ENCODE data around the gene MEIOC. TPM values are rescaled to one million over a fixed set of nuclear protein-coding genes. Genes with fewer than 3 reads are reported as not detected.
"Not testable (repeated sequence)": the region's sequence is repeated elsewhere in the genome, so short reads cannot be mapped to it uniquely, and the experiment has no call there.

MEIOC gene
- total RNA-seq, 1 donor from 2014 or later, result not detected

DNA sequence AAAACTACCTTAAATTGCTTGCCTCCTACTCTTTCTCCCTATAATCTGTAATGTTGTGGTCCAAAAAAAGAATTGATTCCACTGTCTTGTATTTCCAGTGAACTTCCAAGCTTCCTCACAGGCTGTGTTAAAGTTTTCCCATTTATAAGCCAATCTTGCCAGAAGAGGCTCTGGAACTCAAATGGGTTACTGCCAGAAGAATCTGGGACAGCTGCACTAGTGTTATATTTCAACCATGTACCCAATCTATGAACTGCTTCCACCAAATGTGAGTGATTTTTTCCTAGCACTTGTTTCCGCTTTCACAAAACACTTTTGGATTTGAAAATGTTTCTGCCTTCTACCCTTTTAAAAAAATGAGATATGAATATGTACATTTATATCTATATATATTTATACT is 31.5 kb downstream of the MEIOC start:
- Histone ChIP-seq H3K4me3 (no peak overlapping the region), H3K9me3 (replicated peaks) (no peaks in the 10 kb centered on the region), H3K27me3 (ENCODE audit: low read depth) (no peaks in the 10 kb centered on the region), H3K36me3 (peaks cover 18% of the 10 kb centered on the region), H3K4me1 (peaks cover 37% of the 10 kb centered on the region), H3K27ac (replicated peaks) (no peak overlapping the region)
- TF ChIP-seq, protein P1, sequence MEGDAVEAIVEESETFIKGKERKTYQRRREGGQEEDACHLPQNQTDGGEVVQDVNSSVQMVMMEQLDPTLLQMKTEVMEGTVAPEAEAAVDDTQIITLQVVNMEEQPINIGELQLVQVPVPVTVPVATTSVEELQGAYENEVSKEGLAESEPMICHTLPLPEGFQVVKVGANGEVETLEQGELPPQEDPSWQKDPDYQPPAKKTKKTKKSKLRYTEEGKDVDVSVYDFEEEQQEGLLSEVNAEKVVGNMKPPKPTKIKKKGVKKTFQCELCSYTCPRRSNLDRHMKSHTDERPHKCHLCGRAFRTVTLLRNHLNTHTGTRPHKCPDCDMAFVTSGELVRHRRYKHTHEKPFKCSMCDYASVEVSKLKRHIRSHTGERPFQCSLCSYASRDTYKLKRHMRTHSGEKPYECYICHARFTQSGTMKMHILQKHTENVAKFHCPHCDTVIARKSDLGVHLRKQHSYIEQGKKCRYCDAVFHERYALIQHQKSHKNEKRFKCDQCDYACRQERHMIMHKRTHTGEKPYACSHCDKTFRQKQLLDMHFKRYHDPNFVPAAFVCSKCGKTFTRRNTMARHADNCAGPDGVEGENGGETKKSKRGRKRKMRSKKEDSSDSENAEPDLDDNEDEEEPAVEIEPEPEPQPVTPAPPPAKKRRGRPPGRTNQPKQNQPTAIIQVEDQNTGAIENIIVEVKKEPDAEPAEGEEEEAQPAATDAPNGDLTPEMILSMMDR (IDR thresholded peaks at IDR 0.05; ENCODE audit: borderline replicate concordance), result no peak
- intact Hi-C loops (cut with micrococcal nuclease), result no loop called here
- no peak for DNase-seq

DNA sequence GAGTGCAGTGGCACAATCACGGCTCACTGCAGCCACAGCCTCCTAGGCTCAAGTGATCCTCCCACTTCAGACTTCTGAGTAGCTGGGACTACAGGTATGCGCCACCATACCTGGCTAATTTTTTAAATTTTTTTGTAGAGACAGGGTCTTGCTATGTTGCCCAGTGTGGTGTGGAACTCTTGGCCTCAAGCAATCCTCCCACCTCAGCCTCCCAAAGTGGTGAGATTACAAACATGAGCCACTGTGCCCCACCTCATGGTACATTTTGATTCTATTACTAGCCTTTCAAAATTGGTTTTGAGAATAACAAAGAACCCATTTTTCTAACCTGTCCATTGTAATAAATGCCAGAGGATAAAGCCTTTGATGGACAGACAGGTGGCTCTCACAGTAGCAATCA is 31.9 kb downstream of the MEIOC start:
- no peak for DNase-seq

DNA sequence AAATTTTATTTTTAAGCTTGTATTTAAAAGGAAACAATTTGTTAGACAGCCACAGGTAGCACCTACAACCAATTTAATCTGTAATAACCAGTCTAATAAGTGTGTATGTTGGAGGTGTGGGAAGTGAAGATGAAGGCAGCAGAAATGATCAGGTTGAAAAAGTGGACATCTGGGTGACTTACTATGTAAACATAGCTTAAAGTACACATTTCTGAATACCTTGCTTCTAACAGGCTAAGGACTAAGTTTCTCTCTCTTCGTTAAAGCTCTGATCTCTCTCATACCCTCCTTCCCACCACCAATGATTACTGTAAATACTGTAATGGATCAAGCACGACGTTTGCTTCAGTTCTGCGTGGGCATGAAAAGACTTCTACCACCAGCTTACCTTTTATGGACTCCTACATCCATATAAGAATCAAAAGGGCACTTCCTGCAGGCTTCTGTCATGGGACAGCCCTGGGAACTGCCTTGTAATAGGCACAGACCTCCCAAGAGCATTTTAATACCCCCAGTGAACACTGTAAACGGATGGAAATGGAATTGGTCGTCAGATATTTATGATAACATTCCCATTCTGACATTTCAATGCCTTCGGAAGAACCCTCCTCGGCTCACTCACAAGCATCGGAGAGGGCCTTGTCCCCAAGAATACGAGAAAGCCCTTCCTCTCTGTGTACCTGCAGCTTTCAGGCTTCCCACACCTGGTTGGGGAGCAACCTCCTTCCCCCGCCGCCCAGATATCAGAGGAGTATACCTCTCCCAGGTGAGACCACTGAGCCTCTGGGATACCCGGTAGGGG is 32.6 kb downstream of the MEIOC start:
- DNase-seq, result no peak
- TF ChIP-seq, protein P1 (IDR thresholded peaks at IDR 0.05; ENCODE audit: borderline replicate concordance), result no peak
- H3K27me3 ChIP-seq (ENCODE audit: low read depth), result no peaks in the 10 kb centered on the region
- no peaks in the 10 kb centered on the region for H3K9me3 ChIP-seq (replicated peaks)
- H3K4me3 ChIP-seq, result peak overlapping the region; percentile 87
- peaks cover 7% of the 10 kb centered on the region for H3K36me3 ChIP-seq
- H3K4me1 ChIP-seq, result peaks cover 37% of the 10 kb centered on the region
- intact Hi-C loops (cut with micrococcal nuclease), result no loop called here
- H3K27ac ChIP-seq (replicated peaks), result peak overlapping the region; percentile 85

More for the DNA sequence above, 31.9 kb downstream of the MEIOC start:
- H3K9me3 ChIP-seq (replicated peaks), result no peaks in the 10 kb centered on the region
- H3K4me1 ChIP-seq, result peaks cover 37% of the 10 kb centered on the region
- TF ChIP-seq, protein P1 (IDR thresholded peaks at IDR 0.05; ENCODE audit: borderline replicate concordance), result no peak
- peak overlapping the region; percentile 87 for H3K4me3 ChIP-seq
- no peaks in the 10 kb centered on the region for H3K27me3 ChIP-seq (ENCODE audit: low read depth)
- no peak overlapping the region for H3K27ac ChIP-seq (replicated peaks)
- H3K36me3 ChIP-seq, result peaks cover 14% of the 10 kb centered on the region
- intact Hi-C loops (cut with micrococcal nuclease), result no loop called here

DNA sequence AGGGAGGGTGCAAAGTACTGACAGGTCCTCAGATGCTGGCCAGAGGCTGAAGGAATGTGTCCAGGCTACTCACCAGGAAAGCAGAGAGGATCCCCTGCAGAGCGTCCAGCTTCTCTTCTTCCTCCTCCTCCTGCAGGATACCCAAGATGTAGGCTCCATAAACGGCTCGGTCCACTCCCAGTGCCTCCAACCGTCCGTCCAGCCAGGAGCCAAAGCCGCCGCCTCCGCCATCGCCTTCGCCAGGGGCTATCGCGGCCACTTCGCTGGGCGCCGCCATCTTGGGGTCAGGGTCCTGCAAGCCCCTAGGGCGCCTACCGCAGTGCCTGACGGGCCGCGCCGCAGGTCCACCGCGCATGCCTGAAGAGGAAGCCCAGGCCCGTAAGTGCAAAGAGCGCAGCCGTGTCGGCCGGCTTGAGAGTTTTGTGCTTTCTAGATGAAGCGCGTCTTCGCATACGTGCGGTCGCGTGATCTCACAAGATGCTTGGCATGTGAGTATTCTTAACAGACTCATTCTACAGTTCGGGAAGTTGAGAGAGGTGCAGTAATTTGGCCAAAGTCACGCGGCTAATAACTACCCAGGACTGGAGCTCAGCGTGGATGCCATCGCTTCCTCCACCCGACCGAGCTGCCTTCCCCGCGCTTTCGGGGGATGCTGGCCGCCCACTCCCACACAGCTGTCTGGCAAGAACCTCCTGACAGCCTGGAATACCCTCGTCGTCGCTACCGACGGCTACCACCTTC is 33.4 kb downstream of the MEIOC start, which contains the start of gene CCDC43:
TSS of gene CCDC43 (minus strand) at position 300 of the 741 bp plus-strand sequence. CDS start at position 277, 23 bp downstream.
- no peaks in the 10 kb centered on the region for H3K27me3 ChIP-seq (ENCODE audit: low read depth)
- H3K27ac ChIP-seq (replicated peaks), result peak within 1 kb of the TSS; percentile 85
- peaks cover 37% of the 10 kb centered on the region for H3K4me1 ChIP-seq
- intact Hi-C loops (cut with micrococcal nuclease), result no loop called here
- peak; percentile 89 for DNase-seq
- peak within 1 kb of the TSS; percentile 87 for H3K4me3 ChIP-seq
- TF ChIP-seq, protein P1 (IDR thresholded peaks at IDR 0.05; ENCODE audit: borderline replicate concordance), result no peak
- peaks cover 6% of the 10 kb centered on the region for H3K36me3 ChIP-seq
- H3K9me3 ChIP-seq (replicated peaks), result no peaks in the 10 kb centered on the region

DNA sequence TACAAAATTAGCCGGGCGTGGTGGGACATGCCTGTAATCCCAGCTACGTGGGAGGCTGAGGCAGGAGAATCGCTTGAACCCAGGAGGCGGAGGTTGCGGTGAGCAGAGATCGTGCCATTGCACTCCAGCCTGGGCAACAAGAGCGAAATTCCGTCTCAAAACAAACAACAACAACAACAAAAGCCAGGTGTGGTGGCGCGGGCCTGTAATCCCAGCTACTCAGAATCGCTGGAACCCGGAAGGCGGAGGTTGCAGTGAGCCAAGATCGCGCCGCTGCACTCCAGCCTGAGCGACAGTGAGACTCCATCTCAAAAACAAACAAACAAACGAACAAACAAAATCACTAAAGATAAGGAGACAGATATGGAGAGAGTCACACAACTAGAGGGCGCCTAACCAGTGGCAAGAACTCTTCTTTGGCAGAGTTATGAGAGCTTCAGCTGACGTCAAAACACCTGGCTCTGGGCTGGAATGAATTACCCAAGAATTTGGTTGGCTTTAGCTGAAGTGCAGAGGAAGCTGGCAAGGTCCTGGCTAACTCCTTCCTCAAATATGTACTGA is 34.6 kb downstream of the MEIOC start:
- DNase-seq; H3K36me3 ChIP-seq; H3K9me3 ChIP-seq (replicated peaks); H3K27me3 ChIP-seq (ENCODE audit: low read depth); intact Hi-C loops (cut with micrococcal nuclease): not testable (repeated sequence)
- H3K4me1 ChIP-seq, result peaks cover 37% of the 10 kb centered on the region
- peak overlapping the region; percentile 87 for H3K4me3 ChIP-seq
- peak overlapping the region; percentile 85 for H3K27ac ChIP-seq (replicated peaks)

Measured in left ventricle myocardium inferior (tissue), 1 donor.